G401 (cell line): ENCODE results near the gene DAB2IP. TPM values are rescaled to one million over a fixed set of nuclear protein-coding genes. Genes with fewer than 3 reads are reported as not detected.

ENCODE experiments used
- DNase-seq: peaks from one replicate; pipeline ENCODE4 v3.0.0-alpha.2; 2015; ENCODE audit warnings: low spot score
- in situ Hi-C: cut with HindIII; loops from 2 replicates; pipeline ENCODE4 v1.10.0; 2016; ENCODE audit warnings: low sequenced_read_pairs, mixed read lengths
- total RNA-seq: library from RNA; depleted of rRNA; stranded (reverse); fragments of >200 nt; shearing (Covaris generic); gene quantifications from 2 replicates; pipeline ENCODE4 v1.2.3, GENCODE V29; 2014

Gene DAB2IP
- total RNA-seq, 1 experiment from 2014 or later, result 44.9 TPM

- DNase-seq, result no peak
- in situ Hi-C loops, result no loop called here
These were observed 58.4 kb downstream of the DAB2IP start for GRCh38 chr9:121709798-121710197.

GRCh38 chr9:121711281-121711680 is 59.8 kb downstream of the DAB2IP start:
- in situ Hi-C loops, result no loop called here
- DNase-seq, result no peak

GRCh38 chr9:121711797-121712196 is 60.4 kb downstream of the DAB2IP start:
- no peak for DNase-seq
- in situ Hi-C loops, result no loop called here

GRCh38 chr9:121713400-121714070 is 62.1 kb downstream of the DAB2IP start:
- DNase-seq, result peak; percentile 79
- in situ Hi-C loops, result no loop called here

- in situ Hi-C loops, result no loop called here
- peak; percentile 56 for DNase-seq
These were observed 62.8 kb downstream of the DAB2IP start for GRCh38 chr9:121714075-121714705.

GRCh38 chr9:121714873-121715272 is 63.4 kb downstream of the DAB2IP start:
- in situ Hi-C loops, result no loop called here
- DNase-seq, result no peak

- DNase-seq, result no peak
These were observed 65.9 kb downstream of the DAB2IP start for GRCh38 chr9:121717141-121717991.

GRCh38 chr9:121718084-121718483 is 66.7 kb downstream of the DAB2IP start:
- DNase-seq, result peak; percentile 87
- in situ Hi-C loops, result no loop called here

More at GRCh38 chr9:121717141-121717991, 65.9 kb downstream of the DAB2IP start:
- in situ Hi-C loops, result no loop called here

GRCh38 chr9:121718501-121718900 is 67.1 kb downstream of the DAB2IP start:
- in situ Hi-C loops, result no loop called here
- no peak for DNase-seq

- in situ Hi-C loops, result no loop called here
- no peak for DNase-seq
These were observed 69.0 kb downstream of the DAB2IP start for GRCh38 chr9:121720311-121721057.

- in situ Hi-C loops, result no loop called here
These were observed 69.6 kb downstream of the DAB2IP start for GRCh38 chr9:121721058-121721350.

GRCh38 chr9:121721770-121722169 is 70.3 kb downstream of the DAB2IP start:
- in situ Hi-C loops, result no loop called here
- DNase-seq, result no peak

More at GRCh38 chr9:121721058-121721350, 69.6 kb downstream of the DAB2IP start:
- DNase-seq, result peak; percentile 65

- in situ Hi-C loops, result loop anchor here (5.0 kb wide), 1 partner anchor 33 kb away; no protein-coding TSS in a partner anchor
- peak; percentile 91 for DNase-seq
These were observed 73.8 kb downstream of the DAB2IP start for GRCh38 chr9:121725008-121725775.

- DNase-seq, result no peak
- in situ Hi-C loops, result loop anchor here (5.0 kb wide), 1 partner anchor 35 kb away; no protein-coding TSS in a partner anchor
These were observed 76.0 kb downstream of the DAB2IP start for GRCh38 chr9:121727295-121728020.

- no peak for DNase-seq
- in situ Hi-C loops, result loop anchor here (5.0 kb wide), 1 partner anchor 37 kb away; no protein-coding TSS in a partner anchor
These were observed 77.5 kb downstream of the DAB2IP start for GRCh38 chr9:121728916-121729315.

GRCh38 chr9:121729769-121730562 is 78.5 kb downstream of the DAB2IP start:
- in situ Hi-C loops, result loop anchor here (5.0 kb wide), 1 partner anchor 38 kb away; no protein-coding TSS in a partner anchor

GRCh38 chr9:121731090-121731489 is 79.7 kb downstream of the DAB2IP start:
- DNase-seq, result no peak
- in situ Hi-C loops, result no loop called here

More at GRCh38 chr9:121729769-121730562, 78.5 kb downstream of the DAB2IP start:
- DNase-seq, result no peak
